ENCODE measurements around the gene PTPDC1.

PTPDC1 gene, protein sequence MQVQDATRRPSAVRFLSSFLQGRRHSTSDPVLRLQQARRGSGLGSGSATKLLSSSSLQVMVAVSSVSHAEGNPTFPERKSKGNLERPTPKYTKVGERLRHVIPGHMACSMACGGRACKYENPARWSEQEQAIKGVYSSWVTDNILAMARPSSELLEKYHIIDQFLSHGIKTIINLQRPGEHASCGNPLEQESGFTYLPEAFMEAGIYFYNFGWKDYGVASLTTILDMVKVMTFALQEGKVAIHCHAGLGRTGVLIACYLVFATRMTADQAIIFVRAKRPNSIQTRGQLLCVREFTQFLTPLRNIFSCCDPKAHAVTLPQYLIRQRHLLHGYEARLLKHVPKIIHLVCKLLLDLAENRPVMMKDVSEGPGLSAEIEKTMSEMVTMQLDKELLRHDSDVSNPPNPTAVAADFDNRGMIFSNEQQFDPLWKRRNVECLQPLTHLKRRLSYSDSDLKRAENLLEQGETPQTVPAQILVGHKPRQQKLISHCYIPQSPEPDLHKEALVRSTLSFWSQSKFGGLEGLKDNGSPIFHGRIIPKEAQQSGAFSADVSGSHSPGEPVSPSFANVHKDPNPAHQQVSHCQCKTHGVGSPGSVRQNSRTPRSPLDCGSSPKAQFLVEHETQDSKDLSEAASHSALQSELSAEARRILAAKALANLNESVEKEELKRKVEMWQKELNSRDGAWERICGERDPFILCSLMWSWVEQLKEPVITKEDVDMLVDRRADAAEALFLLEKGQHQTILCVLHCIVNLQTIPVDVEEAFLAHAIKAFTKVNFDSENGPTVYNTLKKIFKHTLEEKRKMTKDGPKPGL

DNA sequence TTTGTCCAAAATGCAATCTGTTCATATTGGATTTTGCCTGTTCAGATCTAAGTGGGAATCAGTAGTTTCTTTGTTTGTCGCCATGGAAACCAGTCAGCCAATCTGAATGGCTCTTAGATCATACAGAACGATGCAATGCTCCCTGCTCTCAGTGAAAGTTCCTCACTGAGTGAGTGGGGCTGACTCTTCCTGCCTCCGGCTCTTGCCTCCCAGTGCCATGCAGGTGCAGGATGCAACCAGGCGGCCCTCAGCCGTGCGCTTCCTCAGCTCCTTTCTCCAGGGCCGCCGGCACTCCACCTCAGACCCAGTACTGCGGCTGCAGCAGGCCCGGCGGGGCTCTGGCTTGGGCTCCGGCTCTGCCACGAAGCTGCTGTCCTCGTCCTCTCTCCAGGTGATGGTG lies at the start of gene PTPDC1:
TSS of gene PTPDC1 (plus strand) at position 151 of the 400 bp plus-strand sequence. CDS start at position 218, 67 bp downstream.
- DNase-seq = no peak

GRCh38 chr9:94034511-94034910 lies 49.8 kb upstream of the PTPDC1 start:
- no peak for DNase-seq

DNA sequence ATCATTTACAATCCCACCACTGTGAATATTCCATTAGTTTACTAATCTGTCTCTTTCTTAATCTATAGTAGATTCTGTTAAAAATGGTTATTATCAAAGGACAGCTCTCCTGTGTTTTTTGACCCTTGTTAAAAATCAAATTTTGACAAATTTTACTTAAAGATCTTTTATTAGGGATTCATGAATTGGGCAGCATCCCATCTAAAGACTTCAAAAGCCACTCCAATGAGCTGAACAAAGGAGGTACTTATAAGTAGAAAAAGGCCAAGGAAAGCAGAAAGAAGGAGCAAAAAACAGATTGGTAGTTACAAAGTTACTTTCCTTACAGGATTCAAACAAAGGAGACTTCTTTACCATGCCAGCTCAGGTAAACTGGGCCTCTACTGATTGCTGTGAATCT lies 44.5 kb upstream of the PTPDC1 start:
- DNase-seq = no peak

DNA sequence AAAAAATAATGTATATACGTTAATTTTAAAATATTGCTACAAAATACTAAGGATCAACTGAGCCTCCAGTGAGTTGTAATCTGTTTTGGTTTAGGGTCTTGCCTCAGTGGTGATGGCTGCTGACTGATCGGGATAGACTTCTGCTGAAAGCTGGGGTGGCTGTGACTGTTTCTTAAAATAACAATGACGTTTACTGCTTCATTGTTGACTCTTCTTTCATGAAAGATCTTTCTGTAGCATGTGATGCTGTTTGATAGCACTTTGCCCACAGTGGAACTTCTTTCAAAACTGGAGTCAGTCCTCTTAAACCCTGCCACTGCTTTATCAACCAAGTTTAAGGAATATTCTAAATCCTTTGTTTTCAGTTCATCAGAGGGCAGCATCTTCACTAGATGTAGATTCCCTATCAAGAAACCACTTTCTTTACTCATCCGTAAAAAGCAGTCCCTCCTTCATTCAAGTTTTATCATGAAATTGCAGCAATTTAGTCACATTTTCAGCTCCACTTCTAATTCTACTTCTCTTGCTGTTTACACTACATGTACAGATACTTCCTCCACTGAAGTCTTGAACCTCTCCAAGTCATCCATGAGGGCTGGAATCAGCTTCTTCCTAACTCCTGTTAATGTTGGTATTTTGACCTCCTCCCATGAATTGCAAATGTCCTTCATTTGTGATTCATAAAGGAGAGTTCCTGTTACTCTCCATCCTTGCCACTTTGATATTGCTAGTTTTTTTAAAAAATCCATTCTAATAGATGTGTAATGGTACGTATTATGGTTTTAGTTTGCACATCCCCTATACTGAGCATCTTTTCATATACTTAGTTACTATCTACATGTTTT lies 41.5 kb upstream of the PTPDC1 start:
- DNase-seq = no peak

- no peak for DNase-seq
These were observed 29.5 kb upstream of the PTPDC1 start for GRCh38 chr9:94054716-94055115.

DNA sequence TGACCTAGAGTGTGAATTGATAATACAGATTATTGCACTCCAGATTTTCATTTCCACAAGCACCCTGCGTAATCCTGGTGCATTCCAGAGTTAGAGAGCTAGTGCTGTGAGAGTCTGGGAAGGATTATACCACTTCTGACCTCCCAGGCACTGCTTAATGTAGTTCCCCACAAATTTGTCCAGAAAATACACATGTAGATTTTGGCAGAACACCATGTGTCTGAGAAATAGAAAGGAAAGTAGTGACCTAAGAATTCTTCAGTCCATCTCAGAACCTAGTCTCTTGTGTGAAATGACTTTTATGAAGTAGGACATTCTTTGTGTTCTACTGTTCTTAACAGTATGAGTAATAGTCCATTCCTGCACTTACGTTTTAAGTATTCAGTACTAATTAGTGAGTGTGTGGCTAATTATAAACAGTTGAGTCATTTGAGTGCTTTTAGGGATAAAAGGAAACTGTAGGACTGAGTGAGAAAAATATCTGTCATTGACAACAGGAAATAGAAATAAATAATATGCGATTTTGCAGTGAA lies 27.8 kb upstream of the PTPDC1 start:
- no peak for DNase-seq

DNA sequence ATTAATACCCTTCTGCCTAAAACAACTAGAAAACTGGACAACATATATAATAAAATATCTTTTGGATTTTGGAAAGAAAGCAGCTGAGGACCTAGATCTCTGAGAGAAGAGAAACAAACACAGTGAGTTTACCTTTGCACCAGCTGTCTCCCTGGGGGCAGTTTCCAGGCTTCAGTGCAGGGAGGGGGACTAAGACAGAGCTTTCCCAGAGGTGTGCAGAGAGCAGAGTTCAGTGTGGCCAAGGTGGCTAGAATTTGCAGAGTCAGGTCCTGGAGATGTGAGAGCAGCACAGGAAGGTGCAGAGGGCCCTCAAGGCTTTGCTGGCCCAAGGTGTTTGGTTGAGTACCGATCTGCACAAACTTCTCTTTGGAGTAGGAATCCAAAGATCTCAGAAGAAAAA lies 26.3 kb upstream of the PTPDC1 start:
- no peak for DNase-seq

- DNase-seq = no peak
These were observed 22.4 kb upstream of the PTPDC1 start for GRCh38 chr9:94061864-94062263.

DNA sequence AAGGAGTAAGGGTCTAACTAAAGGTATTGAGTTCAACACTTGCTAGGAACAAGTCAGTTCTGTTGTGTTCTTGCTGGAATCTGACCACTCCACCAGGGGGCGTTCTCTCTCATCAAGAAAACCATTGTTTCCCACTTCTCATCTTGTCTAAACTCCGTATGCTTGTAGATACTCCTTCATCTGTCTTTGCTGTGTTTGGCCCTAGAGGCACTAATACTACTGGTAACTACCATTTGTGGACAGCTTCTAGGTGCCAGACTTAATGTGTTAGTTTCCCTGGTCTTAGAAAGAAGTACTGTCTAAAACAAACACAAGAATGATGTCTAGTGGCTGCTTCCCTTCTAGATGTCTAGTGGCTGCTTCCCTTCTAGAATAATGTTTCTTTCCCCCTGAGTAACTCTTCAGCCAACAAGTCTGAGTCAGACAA lies 18.7 kb upstream of the PTPDC1 start:
- peak; percentile 54 for DNase-seq

DNA sequence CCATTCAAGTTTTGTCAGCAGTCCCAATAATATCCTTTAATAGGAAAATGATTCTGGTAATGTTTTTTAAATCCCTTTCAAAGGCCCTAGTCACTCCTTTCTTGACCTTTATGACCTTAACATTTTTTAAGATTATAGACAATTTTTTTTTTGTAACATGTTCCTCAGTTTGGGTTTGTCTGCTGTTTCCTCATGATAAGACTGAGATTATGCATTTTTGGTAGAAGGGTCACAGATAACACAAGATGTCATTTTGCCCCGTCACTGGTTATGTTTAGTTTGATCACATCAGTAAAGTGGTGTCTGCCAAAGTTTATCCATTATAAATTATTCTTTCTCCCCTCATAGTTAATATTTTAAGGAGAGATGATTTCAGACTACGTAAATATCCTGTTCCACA lies 16.0 kb upstream of the PTPDC1 start:
- DNase-seq = no peak

- DNase-seq = no peak
These were observed 7.7 kb upstream of the PTPDC1 start for GRCh38 chr9:94076557-94076956.

- DNase-seq = no peak
These were observed 6.2 kb upstream of the PTPDC1 start for GRCh38 chr9:94078086-94078485.

DNA sequence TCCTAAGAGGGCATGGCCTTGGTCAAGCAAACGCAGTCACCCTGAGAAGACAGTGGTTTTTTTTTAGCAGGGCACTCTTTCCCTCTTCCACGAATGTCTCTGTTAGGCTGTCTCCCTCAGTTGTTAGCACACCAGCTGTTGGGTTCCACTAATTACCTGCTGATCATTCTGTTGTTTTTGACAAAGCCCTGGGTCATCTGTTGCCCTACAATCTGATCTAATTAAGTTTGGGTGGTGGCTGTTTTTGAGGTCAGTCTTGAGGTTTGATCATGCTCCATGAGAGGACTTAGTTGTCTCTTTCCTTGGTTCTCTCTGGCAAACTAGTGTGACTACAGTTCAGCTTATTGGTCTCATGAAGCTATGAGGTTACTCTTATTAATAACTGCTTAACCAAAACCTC lies 5.0 kb upstream of the PTPDC1 start:
- no peak for DNase-seq

DNA sequence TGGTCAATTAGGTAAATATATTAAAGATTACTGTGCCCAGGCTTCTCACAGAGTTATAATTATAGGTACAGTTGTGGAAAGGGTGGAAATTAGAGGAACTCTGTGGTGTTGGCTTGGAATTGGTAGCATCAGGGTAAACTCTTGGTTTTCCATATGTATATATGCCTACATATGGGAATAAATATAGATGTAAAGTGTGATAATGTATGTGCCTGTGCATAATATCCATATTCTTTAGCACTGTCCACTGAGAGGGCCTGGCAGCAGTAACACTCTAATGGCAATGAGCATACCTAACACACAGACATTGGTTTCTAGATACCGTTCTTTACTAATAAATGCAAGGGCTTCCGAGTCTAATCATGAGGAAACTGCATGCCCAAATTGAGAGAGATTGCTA lies 4.0 kb upstream of the PTPDC1 start:
- DNase-seq = no peak

GRCh38 chr9:94081435-94081834 lies 2.8 kb upstream of the PTPDC1 start:
- DNase-seq = no peak

GRCh38 chr9:94081864-94082463 lies 2.3 kb upstream of the PTPDC1 start:
- no peak for DNase-seq

DNA sequence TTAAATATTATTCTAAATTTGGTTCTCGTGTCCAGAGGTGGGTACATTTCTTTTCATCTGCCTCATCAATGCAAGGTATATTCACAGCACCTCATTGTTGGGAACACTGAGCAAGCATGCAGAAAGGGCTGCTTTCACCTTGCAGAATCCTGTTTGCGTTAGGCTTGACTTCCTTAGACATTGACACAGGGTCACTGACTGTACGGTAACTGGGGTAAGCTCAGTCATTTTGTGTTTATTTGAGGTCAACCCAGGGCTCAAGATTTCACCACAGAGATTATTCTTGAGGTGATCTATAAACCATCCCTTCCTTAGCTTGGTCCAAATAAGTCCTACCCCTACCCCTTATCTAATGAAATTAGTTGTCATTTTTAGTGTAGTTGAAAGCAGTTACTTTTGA lies 1.7 kb upstream of the PTPDC1 start:
- no peak for DNase-seq

DNA sequence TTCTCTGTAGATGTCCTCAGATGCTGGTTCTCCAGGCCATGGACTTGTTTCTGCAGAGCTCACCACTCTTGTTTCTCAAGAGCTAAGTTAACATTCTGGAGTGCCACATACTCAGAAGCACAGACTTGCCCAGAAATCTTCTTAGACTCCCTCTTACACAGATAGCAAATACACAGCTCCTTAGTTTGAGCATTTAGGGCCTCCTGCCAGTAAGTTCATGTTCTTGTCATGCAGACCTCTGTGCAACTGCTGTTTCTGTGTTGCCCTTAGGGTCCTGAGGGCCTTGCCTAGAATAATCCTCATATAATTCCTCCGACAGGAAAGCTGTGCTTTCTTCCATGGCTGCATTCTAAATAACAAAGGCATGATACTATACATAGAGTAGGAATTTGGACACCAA lies 1.3 kb upstream of the PTPDC1 start:
- DNase-seq = no peak

DNA sequence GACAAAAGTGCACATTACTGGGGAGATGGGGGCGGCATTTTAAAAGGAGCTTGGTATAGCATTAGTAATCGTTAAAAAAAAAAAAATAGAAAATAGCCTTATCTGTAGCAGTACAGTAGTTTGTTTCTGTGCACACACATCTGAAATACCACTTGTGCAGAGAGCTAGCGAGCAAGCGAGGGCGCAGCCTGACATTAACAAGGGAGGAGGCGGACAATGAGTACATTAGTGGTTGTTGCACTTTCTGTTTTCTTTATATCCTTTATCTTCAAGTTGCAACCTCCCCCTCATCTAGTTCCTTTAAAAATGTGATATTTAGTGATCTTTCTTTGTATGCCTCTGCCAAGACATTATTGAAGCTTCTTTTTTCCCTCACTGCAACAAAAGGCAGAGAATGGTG lies 880 bp upstream of the PTPDC1 start:
- DNase-seq = no peak

DNA sequence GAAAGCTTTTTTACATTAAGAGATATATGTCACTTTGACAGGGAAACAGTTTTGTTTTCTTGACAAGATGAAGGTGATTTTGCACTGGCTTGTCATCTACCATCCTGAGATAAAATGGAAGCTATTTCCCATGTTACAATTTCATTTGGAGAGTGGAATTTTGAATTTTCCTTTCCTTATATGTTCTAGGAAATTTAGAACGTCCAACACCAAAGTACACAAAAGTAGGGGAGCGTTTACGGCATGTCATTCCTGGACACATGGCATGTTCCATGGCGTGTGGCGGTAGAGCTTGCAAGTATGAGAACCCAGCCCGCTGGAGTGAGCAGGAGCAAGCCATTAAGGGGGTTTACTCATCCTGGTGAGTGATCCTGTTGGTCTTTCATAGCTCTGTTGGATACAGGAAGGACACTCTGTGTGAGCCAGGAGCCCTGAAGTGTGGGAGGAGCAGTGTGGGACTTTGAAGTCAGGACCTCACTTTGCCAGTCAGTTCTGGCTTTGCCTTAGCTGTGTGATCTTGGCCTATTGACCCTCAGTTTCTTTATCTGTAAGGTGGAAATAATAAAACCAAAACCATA lies 887 bp downstream of the PTPDC1 start:
- DNase-seq = no peak

- DNase-seq = no peak
These were observed 2.5 kb downstream of the PTPDC1 start for GRCh38 chr9:94086486-94087345.

Measured in activated CD4-positive, alpha-beta T cell treated with anti-CD3 and anti-CD28 coated beads for 1 hour (primary cell).